Forelimb muscle (tissue), 1 donor: Measurements from ENCODE around the gene CSN2. TPM values are rescaled to one million over a fixed set of nuclear protein-coding genes. Genes with fewer than 3 reads are reported as not detected.

Source experiments
- polyA plus RNA-seq: library from polyadenylated mRNA; unstranded; fragments of 120-200 nt; gene quantifications from one replicate; pipeline ENCODE4 v1.2.1, GENCODE V29; 2013; ENCODE audit not compliant: insufficient read length

CSN2 gene
- polyA plus RNA-seq, 1 donor, result not detected

Other genes starting within 250 kb of the CSN2 start
- 0.61 TPM for gene SULT1B1, start 205.1 kb downstream of the CSN2 start, polyA plus RNA-seq
- 23.6 TPM for gene SULT1E1, start 105.6 kb downstream of the CSN2 start, polyA plus RNA-seq
- not detected for gene CSN1S1, start 34.7 kb downstream of the CSN2 start, polyA plus RNA-seq
- gene STATH, start 30.2 kb upstream of the CSN2 start, polyA plus RNA-seq, result not detected
- not detected for gene HTN3, start 62.7 kb upstream of the CSN2 start, polyA plus RNA-seq
- gene HTN1, start 84.7 kb upstream of the CSN2 start, polyA plus RNA-seq, result 0.08 TPM
- 0.05 TPM for gene PRR27, start 188.5 kb upstream of the CSN2 start, polyA plus RNA-seq
- not detected for gene ODAM, start 230.0 kb upstream of the CSN2 start, polyA plus RNA-seq